ENCODE results near the gene TRAPPC12. TPM values are rescaled to one million over a fixed set of nuclear protein-coding genes. Genes with fewer than 3 reads are reported as not detected.

TRAPPC12 gene
- total RNA-seq, 1 donor from 2014 or later: 94.8 TPM

- no peak for DNase-seq (ENCODE audit: extremely low spot score in 2 of 2)
- Histone ChIP-seq H3K27me3 (no peaks in the 10 kb centered on the region), H3K9me3 (no peaks in the 10 kb centered on the region), H3K36me3 (peaks cover 0 to 38% of the 10 kb centered on the region in 2 donors), H3K4me1 (peaks cover 5% of the 10 kb centered on the region), H3K4me3 (no peak overlapping the region), H3K27ac (no peak overlapping the region)
- intact Hi-C loops (cut with DNase I): no loop called here
- TF ChIP-seq POLR2A (IDR thresholded peaks at IDR 0.05): no peak
- no peak for TF ChIP-seq POLR2AphosphoS5 (IDR thresholded peaks at IDR 0.05; ENCODE audit: insufficient read depth in 1 of 2, low read depth in 1 of 2)
- TF ChIP-seq CTCF (IDR thresholded peaks at IDR 0.05): no peak
Observed at GRCh38 chr2:3457524-3458395, 78.3 kb downstream of the TRAPPC12 start.

DNA sequence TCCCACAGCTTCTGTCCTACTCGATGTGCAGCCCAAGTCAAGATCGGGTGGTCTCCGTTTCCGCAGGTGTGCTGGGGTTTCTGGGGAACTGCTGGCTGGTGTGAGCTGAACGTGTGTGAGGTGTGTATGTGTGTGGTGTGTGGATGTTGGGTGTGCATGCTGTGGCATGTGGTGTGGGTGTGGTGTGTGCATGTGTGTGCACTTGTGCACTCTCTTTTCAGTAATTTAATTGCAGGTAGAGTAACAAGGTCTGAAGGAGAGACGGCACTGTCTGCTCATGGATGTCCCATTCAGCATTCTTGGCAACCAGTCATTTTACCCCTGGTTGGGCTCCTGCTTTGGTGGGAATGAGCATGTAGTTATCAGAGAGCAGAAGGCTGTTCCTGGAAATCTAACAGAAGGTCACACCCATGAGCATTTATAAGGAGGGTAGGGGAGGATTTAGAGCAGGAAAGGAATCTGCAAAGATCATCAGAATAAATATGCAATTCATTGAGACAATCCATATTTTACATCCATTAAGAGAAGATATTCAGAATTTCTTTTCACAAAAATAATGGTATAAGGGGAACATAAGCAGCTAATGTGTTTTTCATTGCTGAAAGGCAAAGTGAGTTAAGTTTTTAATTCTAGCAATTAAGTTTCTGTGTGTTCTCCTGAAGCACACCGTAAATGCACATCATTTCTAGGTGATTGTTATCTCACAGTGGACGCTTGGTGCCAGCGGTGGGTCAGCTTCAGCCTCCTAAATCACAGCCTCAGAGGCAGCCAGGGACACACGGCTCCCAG is 79.1 kb downstream of the TRAPPC12 start:
- no peak for TF ChIP-seq POLR2A (IDR thresholded peaks at IDR 0.05)
- TF ChIP-seq POLR2AphosphoS5 (IDR thresholded peaks at IDR 0.05; ENCODE audit: insufficient read depth in 1 of 2, low read depth in 1 of 2): no peak
- no peak for TF ChIP-seq CTCF (IDR thresholded peaks at IDR 0.05)
- DNase-seq (ENCODE audit: extremely low spot score in 2 of 2): no peak
- H3K4me3 ChIP-seq: no peak overlapping the region
- H3K27me3 ChIP-seq: no peaks in the 10 kb centered on the region
- no peak overlapping the region for H3K27ac ChIP-seq
- H3K36me3 ChIP-seq: peaks cover 0 to 44% of the 10 kb centered on the region in 2 donors
- intact Hi-C loops (cut with DNase I): no loop called here
- H3K9me3 ChIP-seq: no peaks in the 10 kb centered on the region
- peaks cover 5% of the 10 kb centered on the region for H3K4me1 ChIP-seq

GRCh38 chr2:3459185-3460015 is 79.9 kb downstream of the TRAPPC12 start:
- no peak overlapping the region for H3K4me3 ChIP-seq
- no peak for DNase-seq (ENCODE audit: extremely low spot score in 2 of 2)
- no peaks in the 10 kb centered on the region for H3K9me3 ChIP-seq
- H3K4me1 ChIP-seq: peaks cover 5% of the 10 kb centered on the region
- TF ChIP-seq POLR2AphosphoS5 (IDR thresholded peaks at IDR 0.05; ENCODE audit: insufficient read depth in 1 of 2, low read depth in 1 of 2) (no peak), CTCF (IDR thresholded peaks at IDR 0.05) (no peak), POLR2A (IDR thresholded peaks at IDR 0.05) (no peak)
- no peak overlapping the region for H3K27ac ChIP-seq
- intact Hi-C loops (cut with DNase I): no loop called here
- H3K27me3 ChIP-seq: no peaks in the 10 kb centered on the region
- peaks cover 0 to 45% of the 10 kb centered on the region in 2 donors for H3K36me3 ChIP-seq

GRCh38 chr2:3460156-3460555 is 80.7 kb downstream of the TRAPPC12 start:
- Histone ChIP-seq H3K4me1 (peaks cover 5% of the 10 kb centered on the region), H3K4me3 (no peak overlapping the region), H3K27me3 (no peaks in the 10 kb centered on the region), H3K27ac (no peak overlapping the region), H3K36me3 (peaks cover 0 to 52% of the 10 kb centered on the region in 2 donors), H3K9me3 (no peaks in the 10 kb centered on the region)
- intact Hi-C loops (cut with DNase I): no loop called here
- no peak for DNase-seq (ENCODE audit: extremely low spot score in 2 of 2)
- TF ChIP-seq POLR2A (IDR thresholded peaks at IDR 0.05) (no peak), CTCF (IDR thresholded peaks at IDR 0.05) (no peak), POLR2AphosphoS5 (IDR thresholded peaks at IDR 0.05; ENCODE audit: insufficient read depth in 1 of 2, low read depth in 1 of 2) (no peak)

Data from vagina (tissue), 2 donors.